Cardiac muscle cell (in vitro differentiated cells and primary cell): ENCODE results near the gene GNAS-AS1. TPM values are rescaled to one million over a fixed set of nuclear protein-coding genes. Genes with fewer than 3 reads are reported as not detected.

Experiments used
- DNase-seq, 2 donors: peaks; one replicate each; pipeline versions ENCODE4 v3.0.0 to v3.0.0-alpha.2; 2010 to 2017; ENCODE audit warnings: low read depth in 1 of 2, low spot score in 1 of 2
- H3K27ac ChIP-seq: fragments of 200-600 bp; sonication (generic); 2 replicates; pipeline ENCODE4 v1.5.1; 2016
- H3K27me3 ChIP-seq: fragments of 200-600 bp; sonication (generic); 2 replicates; pipeline ENCODE4 v1.6.0; 2016; ENCODE audit warnings: control low read depth
- H3K36me3 ChIP-seq: fragments of 200-600 bp; sonication (generic); 2 replicates; pipeline ENCODE4 v1.5.1; 2016; ENCODE audit warnings: control low read depth
- H3K4me1 ChIP-seq: fragments of 200-600 bp; sonication (generic); 2 replicates; pipeline ENCODE4 v1.8.1; 2017; ENCODE audit warnings: low read depth, mild to moderate bottlenecking, mixed run types
- H3K4me3 ChIP-seq: fragments of 200-600 bp; sonication (generic); 2 replicates; pipeline ENCODE4 v1.5.1; 2016; ENCODE audit warnings: mild to moderate bottlenecking
- H3K9me3 ChIP-seq: fragments of 200-600 bp; sonication (generic); 2 replicates; pipeline ENCODE4 v1.5.1; 2017; ENCODE audit warnings: low read depth, mild to moderate bottlenecking, control low read depth
- CTCF ChIP-seq: IDR thresholded peaks from 2 replicates; pipeline ENCODE4 v1.5.1; 2012; ENCODE audit warnings: low read depth, mild to moderate bottlenecking, low read length
- polyA plus RNA-seq: library from polyadenylated mRNA; unstranded; fragments of >200 nt; fragmentation: Nextera tagmentation; extraction: Ambion mirVana; gene quantifications from 2 replicates; pipeline ENCODE4 v1.2.1, GENCODE V29; 2016
- total RNA-seq: library from RNA; depleted of rRNA; stranded (reverse); fragments of >200 nt; gene quantifications from 2 replicates; pipeline ENCODE4 v1.2.3, GENCODE V29; 2016

GNAS-AS1 gene
- total and polyA plus RNA-seq, 2 experiments from 2014 or later: 1.4 to 1.8 TPM

DNA sequence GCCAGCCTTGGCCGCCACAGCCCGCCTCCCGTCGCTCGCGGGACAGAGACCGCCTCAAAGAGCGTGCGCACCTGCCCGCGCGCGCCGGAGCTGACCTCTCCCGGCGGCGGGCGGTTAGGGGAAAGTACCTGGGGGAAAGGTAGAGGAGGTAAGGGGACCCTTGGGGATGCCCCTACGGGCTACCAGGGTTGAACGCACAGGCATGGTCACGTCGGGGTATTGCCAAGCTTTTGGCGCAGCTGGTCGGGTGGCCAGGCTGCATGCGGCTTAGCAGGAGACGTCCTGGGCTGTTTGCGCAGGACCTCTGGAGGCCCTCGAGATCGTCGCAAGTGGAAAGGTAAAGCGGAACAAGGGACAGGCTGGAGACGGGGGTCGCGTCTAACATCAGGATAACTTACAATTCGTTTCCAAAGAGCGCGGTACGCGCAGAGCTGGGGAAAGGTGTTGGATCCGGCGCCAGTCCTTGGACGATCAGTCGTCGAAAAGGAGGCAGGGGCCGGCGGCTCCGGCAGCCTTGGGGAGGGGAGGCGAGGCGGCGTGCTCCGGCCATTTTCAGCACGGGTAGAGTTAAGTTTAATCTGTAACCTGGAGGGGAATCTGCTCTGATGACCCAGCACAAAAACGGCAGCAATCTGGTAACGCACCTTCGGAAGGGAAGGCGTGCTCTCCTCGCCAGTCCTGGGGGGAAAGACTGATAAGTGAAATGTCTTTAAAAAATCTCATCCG, 9.0 kb downstream of the GNAS-AS1 start:
- no peak for TF ChIP-seq CTCF
- no peak overlapping the region for H3K4me3 ChIP-seq

DNA sequence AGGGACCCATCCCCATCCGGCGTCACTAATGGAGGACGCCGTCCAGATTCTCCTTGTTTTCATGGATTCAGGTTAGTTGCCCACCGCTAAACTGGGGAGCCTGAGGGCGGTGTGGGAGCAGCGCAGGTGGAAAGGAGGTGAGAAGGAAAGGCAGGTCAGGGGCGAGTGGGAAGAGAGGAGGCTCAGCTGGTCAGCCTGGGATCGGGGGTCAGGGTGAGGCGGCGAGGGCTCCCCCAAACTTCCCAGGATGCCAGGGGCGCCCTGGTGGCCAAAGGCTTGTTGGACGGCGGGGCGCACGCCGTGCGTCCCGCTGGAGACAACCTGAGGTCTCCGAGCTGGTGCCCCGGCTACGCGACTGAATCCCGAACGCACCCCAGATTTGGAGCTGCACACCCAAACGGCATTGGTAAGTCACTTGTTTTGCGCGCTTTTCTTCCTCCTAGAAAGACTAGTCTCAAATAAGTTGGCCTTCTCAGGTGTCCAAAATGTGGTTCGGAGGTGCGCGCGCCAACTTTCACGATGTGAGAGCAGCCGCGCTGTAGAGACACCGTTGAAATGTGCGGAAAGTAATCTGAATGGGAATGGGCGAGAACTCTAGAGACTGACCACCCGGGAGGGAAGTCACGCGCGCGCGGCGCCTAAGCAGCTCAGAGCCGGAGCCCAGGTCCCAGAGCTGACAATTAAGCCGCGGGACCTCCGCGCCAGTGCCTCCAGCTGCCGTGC, 9.7 kb downstream of the GNAS-AS1 start:
- Histone ChIP-seq H3K27me3 (peaks cover 57% of the 10 kb centered on the region), H3K36me3 (no peaks in the 10 kb centered on the region), H3K4me3 (no peak overlapping the region), H3K27ac (no peak overlapping the region), H3K9me3 (no peaks in the 10 kb centered on the region), H3K4me1 (peaks cover 7% of the 10 kb centered on the region)
- no peak for TF ChIP-seq CTCF
- DNase-seq: no peak

More for the DNA sequence above, 9.0 kb downstream of the GNAS-AS1 start:
- Histone ChIP-seq H3K9me3 (no peaks in the 10 kb centered on the region), H3K36me3 (no peaks in the 10 kb centered on the region), H3K27ac (no peak overlapping the region), H3K27me3 (peaks cover 57% of the 10 kb centered on the region), H3K4me1 (peaks cover 7% of the 10 kb centered on the region)
- DNase-seq: no peak

DNA sequence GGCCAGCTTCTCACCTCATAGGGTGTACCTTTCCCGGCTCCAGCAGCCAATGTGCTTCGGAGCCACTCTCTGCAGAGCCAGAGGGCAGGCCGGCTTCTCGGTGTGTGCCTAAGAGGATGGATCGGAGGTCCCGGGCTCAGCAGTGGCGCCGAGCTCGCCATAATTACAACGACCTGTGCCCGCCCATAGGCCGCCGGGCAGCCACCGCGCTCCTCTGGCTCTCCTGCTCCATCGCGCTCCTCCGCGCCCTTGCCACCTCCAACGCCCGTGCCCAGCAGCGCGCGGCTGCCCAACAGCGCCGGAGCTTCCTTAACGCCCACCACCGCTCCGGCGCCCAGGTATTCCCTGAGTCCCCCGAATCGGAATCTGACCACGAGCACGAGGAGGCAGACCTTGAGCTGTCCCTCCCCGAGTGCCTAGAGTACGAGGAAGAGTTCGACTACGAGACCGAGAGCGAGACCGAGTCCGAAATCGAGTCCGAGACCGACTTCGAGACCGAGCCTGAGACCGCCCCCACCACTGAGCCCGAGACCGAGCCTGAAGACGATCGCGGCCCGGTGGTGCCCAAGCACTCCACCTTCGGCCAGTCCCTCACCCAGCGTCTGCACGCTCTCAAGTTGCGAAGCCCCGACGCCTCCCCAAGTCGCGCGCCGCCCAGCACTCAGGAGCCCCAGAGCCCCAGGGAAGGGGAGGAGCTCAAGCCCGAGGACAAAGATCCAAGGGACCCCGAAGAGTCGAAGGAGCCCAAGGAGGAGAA, 10.5 kb downstream of the GNAS-AS1 start:
- DNase-seq: no peak
- H3K36me3 ChIP-seq: no peaks in the 10 kb centered on the region
- no peaks in the 10 kb centered on the region for H3K9me3 ChIP-seq
- no peak for TF ChIP-seq CTCF
- peaks cover 57% of the 10 kb centered on the region for H3K27me3 ChIP-seq
- H3K27ac ChIP-seq: no peak overlapping the region
- peaks cover 7% of the 10 kb centered on the region for H3K4me1 ChIP-seq
- peak overlapping the region; percentile 36 for H3K4me3 ChIP-seq

DNA sequence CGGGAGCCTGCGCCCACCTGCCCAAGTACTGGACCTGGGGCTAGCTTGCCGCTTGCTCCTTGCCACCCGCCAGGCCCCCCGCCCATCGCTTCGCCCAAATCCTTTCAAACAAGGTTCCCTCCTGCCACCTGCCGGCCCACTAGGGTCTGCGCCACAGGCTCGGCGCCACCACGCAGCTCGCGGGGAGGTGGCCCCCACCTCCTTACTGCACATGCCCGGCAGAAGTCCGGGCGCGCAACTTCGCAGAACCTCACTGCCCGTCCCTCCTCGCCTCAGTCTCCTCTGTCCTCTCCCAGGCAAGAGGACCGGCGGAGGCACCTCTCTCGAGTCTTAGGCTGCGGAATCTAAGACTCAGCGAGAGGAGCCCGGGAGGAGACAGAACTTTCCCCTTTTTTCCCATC, 11.2 kb downstream of the GNAS-AS1 start:
- H3K36me3 ChIP-seq: no peaks in the 10 kb centered on the region
- H3K27ac ChIP-seq: no peak overlapping the region
- H3K9me3 ChIP-seq: no peaks in the 10 kb centered on the region
- H3K4me1 ChIP-seq: peaks cover 7% of the 10 kb centered on the region
- H3K4me3 ChIP-seq: peak overlapping the region; percentile 36
- peaks cover 57% of the 10 kb centered on the region for H3K27me3 ChIP-seq
- peak; percentile 39 to 72 for DNase-seq
- peak; percentile 44 for TF ChIP-seq CTCF

GRCh38 chr20:58838174-58838573, 12.5 kb downstream of the GNAS-AS1 start:
- Histone ChIP-seq H3K4me1 (peaks cover under 1% of the 10 kb centered on the region), H3K4me3 (no peak overlapping the region), H3K27ac (no peak overlapping the region), H3K36me3 (no peaks in the 10 kb centered on the region), H3K9me3 (no peaks in the 10 kb centered on the region), H3K27me3 (peaks cover 44% of the 10 kb centered on the region)
- DNase-seq: no peak
- TF ChIP-seq CTCF: no peak
